ENCODE measurements around the gene RHBDL1. TPM values are rescaled to one million over a fixed set of nuclear protein-coding genes. Genes with fewer than 3 reads are reported as not detected.

Gene RHBDL1
- total and polyA plus RNA-seq, 4 donors = 4.1 to 19.1 (median 11.4) TPM

DNA sequence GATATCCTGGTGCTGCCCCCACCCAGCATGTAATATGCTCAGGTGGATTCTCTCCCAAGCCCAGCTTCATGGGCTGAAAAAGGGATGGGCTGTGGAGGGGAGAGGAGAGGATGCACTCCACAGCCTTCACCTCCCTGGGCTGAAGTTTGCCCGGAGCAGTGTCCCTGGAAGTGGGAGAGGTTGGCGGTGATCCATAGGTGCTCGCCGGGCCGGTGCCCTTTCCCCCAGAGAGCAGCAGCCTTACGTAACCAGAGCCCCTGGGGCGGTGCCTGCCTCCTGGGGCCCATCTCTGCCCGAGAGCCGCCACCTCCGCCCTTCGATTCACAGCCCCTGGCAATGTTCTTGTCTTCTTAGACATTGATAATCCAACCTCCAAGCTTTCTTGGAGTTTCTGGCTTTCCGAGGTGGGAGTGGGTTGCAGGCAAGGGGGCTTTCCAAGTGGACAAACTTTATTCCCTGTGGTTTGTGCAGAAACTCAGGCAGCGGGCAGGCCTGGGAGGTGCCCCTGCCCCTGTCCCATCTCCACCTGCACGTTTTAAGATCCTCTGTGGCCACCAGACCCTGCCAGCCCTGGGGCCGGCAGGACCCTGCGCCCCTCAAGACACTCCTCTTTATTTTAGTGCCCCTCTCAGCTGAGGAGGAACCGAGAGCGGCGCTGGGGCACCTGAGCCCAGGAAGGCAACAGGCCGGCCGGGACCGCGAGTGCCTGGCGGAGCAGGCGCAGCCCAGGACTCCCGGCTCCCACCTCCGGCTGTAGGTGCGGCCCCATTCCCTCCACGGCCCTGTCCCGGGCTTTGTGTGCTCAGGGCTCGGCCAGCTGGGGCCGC is 29.4 kb upstream of the RHBDL1 start:
- Histone ChIP-seq H3K9me3 (ENCODE audit: control insufficient read depth, insufficient read depth, low read length) (no peaks in the 10 kb centered on the region), H3K36me3 (ENCODE audit: control insufficient read depth, insufficient read depth, low read length) (peaks cover 55% of the 10 kb centered on the region), H3K27me3 (ENCODE audit: control insufficient read depth, insufficient read depth, low read length) (no peaks in the 10 kb centered on the region), H3K4me3 (ENCODE audit: low read depth, low read length) (no peak overlapping the region), H3K4me1 (ENCODE audit: control insufficient read depth, insufficient read depth, low read length) (peaks cover 56% of the 10 kb centered on the region), H3K27ac (ENCODE audit: low read depth, low read length) (no peak overlapping the region)
- no peak for DNase-seq (ENCODE audit: low read depth in 4 of 6, low spot score in 6 of 6)
- 79% methylated on average over 30 of the region's 32 CpGs for WGBS (ENCODE audit: insufficient coverage)

DNA sequence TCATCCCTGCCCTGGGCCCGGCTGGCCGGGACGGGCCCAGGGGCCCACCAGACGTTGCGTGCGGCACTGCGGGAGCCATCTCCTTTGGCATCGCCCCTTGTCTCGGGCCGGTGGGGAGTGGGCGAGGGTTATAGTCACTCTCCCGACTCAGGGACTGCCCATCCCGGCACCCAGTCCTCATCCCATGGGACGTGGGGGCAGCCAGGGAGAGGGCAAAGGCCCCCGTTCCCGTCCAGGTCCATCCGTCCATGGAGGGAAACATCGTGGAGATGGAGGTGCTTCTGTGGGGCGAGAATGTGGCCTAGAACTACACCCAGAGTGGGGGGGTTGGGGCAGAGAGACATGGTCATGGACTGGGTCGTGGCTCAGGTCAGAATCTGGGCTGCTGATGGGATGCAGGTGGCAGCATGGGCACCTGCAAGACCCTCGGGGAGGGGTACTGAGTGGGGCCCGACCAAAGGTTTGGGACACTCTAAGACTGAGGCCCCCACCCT is 28.7 kb upstream of the RHBDL1 start:
- no peak for DNase-seq (ENCODE audit: low read depth in 4 of 6, low spot score in 6 of 6)
- peaks cover 51% of the 10 kb centered on the region for H3K4me1 ChIP-seq (ENCODE audit: control insufficient read depth, insufficient read depth, low read length)
- no peaks in the 10 kb centered on the region for H3K27me3 ChIP-seq (ENCODE audit: control insufficient read depth, insufficient read depth, low read length)
- H3K36me3 ChIP-seq (ENCODE audit: control insufficient read depth, insufficient read depth, low read length) = peaks cover 62% of the 10 kb centered on the region
- no peaks in the 10 kb centered on the region for H3K9me3 ChIP-seq (ENCODE audit: control insufficient read depth, insufficient read depth, low read length)
- no peak overlapping the region for H3K4me3 ChIP-seq (ENCODE audit: low read depth, low read length)
- H3K27ac ChIP-seq (ENCODE audit: low read depth, low read length) = no peak overlapping the region
- 91% methylated on average over 21 of the region's 22 CpGs for WGBS (ENCODE audit: insufficient coverage)

DNA sequence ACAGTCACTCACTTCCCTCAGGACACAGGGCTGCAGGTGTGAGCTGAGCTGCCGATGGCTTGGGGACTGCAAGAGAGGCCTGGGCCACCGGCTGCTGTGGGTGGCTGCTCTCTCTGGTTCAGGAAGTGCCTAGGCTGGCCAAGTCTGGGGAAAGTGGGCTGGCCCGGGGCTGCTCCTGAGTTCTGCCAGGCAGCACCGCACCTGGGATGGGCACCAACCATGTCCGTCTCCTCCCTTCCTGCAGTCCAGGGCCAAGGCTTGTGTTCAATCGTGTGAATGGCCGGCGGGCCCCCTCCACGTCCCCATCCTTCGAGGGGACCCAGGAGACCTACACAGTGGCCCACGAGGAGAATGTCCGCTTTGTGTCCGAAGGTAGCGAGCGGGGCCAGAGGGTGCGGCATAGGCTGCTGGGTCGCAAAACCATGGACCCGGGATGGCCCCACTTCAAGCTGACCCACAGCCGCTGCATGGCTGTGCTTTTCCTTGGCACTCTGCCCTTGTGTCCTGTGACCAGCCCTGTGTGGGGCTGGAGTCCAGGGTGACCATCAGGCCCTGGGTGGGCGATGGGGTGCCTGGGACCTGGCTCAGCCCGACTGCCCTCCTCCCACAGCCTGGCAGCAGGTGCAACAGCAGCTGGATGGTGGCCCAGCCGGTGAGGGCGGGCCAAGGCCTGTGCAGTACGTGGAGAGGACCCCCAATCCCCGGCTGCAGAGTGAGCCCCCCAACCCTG is 28.1 kb upstream of the RHBDL1 start:
- 90% methylated on average over 23 of the region's 25 CpGs for WGBS (ENCODE audit: insufficient coverage)
- Histone ChIP-seq H3K27ac (ENCODE audit: low read depth, low read length) (no peak overlapping the region), H3K4me3 (ENCODE audit: low read depth, low read length) (no peak overlapping the region), H3K4me1 (ENCODE audit: control insufficient read depth, insufficient read depth, low read length) (peaks cover 51% of the 10 kb centered on the region), H3K27me3 (ENCODE audit: control insufficient read depth, insufficient read depth, low read length) (no peaks in the 10 kb centered on the region), H3K36me3 (ENCODE audit: control insufficient read depth, insufficient read depth, low read length) (peaks cover 68% of the 10 kb centered on the region), H3K9me3 (ENCODE audit: control insufficient read depth, insufficient read depth, low read length) (no peaks in the 10 kb centered on the region)
- no peak for DNase-seq (ENCODE audit: low read depth in 4 of 6, low spot score in 6 of 6)

DNA sequence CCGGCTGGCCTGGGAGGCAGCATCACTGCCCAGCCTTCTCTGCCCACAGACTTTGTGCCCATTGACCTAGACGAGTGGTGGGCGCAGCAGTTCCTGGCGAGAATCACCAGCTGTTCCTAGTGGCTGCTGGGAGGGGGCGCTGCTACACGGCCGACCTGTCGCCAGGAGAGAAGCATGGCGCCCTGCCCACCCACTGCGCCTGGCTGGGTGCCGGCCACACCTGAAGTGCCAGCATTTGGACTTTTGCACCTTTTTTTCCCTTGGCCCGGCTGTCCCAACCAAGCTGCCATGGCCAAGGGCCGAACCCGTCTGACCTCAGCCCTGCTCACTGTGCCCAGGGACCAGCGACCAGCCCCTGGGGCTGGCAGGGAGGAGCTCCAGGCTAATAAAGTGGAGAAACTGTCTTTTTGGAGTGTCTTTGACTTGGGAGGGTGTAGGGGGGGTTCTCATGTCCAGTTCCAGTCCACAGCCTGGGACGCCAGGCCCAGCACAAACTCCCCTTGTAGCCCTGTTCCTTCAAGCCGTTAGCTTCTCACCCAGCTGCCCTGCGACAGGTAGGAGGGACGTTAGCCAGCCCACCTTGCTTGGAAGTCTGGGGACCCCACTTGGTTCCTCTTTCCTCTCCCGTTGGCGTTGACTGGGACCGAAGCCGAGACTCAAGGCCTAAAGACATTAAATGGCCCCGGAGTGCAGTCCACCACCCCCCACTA is 27.2 kb upstream of the RHBDL1 start:
- Histone ChIP-seq H3K4me3 (ENCODE audit: low read depth, low read length) (peak overlapping the region; percentile 66), H3K27ac (ENCODE audit: low read depth, low read length) (peak overlapping the region; percentile 75), H3K4me1 (ENCODE audit: control insufficient read depth, insufficient read depth, low read length) (peaks cover 42% of the 10 kb centered on the region), H3K36me3 (ENCODE audit: control insufficient read depth, insufficient read depth, low read length) (peaks cover 77% of the 10 kb centered on the region), H3K27me3 (ENCODE audit: control insufficient read depth, insufficient read depth, low read length) (no peaks in the 10 kb centered on the region), H3K9me3 (ENCODE audit: control insufficient read depth, insufficient read depth, low read length) (no peaks in the 10 kb centered on the region)
- peak in 1 of 6 donors; percentile 11 for DNase-seq (ENCODE audit: low read depth in 4 of 6, low spot score in 6 of 6)
- 39% methylated on average over 22 of the region's 24 CpGs for WGBS (ENCODE audit: insufficient coverage)

DNA sequence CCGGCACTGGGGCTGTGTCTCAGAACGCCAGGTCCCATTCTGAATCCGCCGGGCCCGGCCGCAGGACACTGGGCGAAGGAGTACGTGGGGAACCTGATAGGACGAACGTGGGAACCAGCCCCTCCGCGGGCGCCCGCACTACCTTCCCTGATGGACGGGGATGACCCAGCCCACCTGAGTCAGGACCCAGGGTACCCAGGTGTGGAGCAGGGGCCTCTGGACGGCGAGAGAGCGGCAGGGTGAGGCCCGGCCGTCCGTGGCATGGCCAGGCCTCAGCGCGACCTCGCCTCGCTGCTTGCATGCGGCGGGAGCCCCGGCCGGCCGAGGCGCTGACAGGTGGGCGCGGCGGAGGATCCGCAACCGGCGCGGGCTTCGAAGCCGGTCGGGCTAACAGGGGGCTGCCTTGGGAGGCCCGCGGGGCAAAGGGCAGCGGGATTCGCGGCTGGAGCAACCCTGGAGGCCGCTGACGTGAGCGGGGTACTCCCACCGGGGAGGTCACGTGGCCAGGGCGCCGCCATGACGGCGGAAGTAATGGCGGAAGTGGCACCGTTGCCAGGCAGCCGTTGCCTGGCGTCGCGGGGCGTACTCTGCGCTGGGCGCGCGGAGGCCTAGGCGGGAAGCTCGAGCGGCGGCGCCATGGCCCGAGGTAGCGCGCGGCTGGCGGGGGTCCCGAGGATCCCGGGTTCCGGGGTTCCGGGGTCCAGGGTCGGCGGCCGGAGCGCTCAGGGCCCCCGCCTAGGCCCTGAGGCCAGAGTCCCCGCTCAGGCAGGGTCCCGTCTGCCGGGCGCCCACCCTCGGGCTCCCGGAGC is 26.5 kb upstream of the RHBDL1 start, which contains the start of gene WDR90:
Gene WDR90, plus strand, starts transcription at position 585 of the 809 bp plus-strand sequence. Its CDS starts 52 bp downstream, at position 637.
- peak; percentile 63 to 97 (median 85) for DNase-seq (ENCODE audit: low read depth in 4 of 6, low spot score in 6 of 6)
- H3K27me3 ChIP-seq (ENCODE audit: control insufficient read depth, insufficient read depth, low read length) = no peaks in the 10 kb centered on the region
- peaks cover 81% of the 10 kb centered on the region for H3K36me3 ChIP-seq (ENCODE audit: control insufficient read depth, insufficient read depth, low read length)
- WGBS (ENCODE audit: insufficient coverage) = under 1% methylated on average over 90 of the region's 91 CpGs
- no peaks in the 10 kb centered on the region for H3K9me3 ChIP-seq (ENCODE audit: control insufficient read depth, insufficient read depth, low read length)
- peak within 1 kb of the TSS; percentile 75 for H3K27ac ChIP-seq (ENCODE audit: low read depth, low read length)
- H3K4me3 ChIP-seq (ENCODE audit: low read depth, low read length) = peak within 1 kb of the TSS; percentile 66
- peaks cover 37% of the 10 kb centered on the region for H3K4me1 ChIP-seq (ENCODE audit: control insufficient read depth, insufficient read depth, low read length)

DNA sequence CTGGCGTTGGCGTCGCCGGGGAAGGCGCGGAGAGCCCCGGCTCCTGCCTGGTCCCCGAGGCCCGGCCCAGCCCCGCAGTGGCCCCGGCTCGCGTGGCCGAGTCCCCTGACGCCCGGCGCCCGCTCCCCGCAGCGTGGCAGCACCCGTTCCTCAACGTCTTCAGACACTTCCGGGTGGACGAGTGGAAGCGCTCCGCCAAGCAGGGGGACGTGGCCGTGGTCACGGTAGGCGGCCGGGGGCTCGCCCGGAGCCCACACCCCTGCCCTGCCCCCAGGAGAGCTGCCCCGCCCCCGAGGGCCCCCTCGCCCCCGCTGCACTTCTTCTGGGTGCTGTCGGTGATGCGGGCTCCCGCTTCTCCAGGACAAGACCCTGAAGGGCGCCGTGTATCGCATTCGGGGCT is 25.8 kb upstream of the RHBDL1 start:
- Histone ChIP-seq H3K9me3 (ENCODE audit: control insufficient read depth, insufficient read depth, low read length) (no peaks in the 10 kb centered on the region), H3K27me3 (ENCODE audit: control insufficient read depth, insufficient read depth, low read length) (no peaks in the 10 kb centered on the region), H3K27ac (ENCODE audit: low read depth, low read length) (no peak overlapping the region), H3K36me3 (ENCODE audit: control insufficient read depth, insufficient read depth, low read length) (peaks cover 82% of the 10 kb centered on the region), H3K4me3 (ENCODE audit: low read depth, low read length) (peak overlapping the region; percentile 66), H3K4me1 (ENCODE audit: control insufficient read depth, insufficient read depth, low read length) (peaks cover 37% of the 10 kb centered on the region)
- no peak for DNase-seq (ENCODE audit: low read depth in 4 of 6, low spot score in 6 of 6)
- WGBS (ENCODE audit: insufficient coverage) = 2% methylated on average over 44 of the region's 44 CpGs

DNA sequence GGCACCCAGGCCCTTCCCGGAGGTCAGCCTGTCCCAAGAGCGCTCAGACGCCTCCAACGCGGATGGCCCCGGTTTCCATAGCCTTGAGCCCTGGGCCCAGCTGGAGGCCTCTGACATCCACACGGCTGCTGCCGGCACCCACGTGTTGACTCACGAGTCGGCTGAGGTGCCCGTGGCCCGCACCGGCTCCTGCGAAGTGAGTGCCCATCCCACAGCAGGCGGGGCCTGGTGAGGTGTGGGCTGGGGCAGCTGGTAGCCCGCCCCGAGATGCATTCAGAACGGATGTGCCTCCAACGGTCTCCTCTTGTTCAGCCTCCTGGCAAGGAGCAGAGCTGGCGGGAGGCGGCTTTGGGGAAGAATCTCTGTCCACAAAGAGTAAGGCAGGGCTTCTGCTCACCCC is 23.6 kb upstream of the RHBDL1 start:
- no peak for DNase-seq (ENCODE audit: low read depth in 4 of 6, low spot score in 6 of 6)
- Histone ChIP-seq H3K36me3 (ENCODE audit: control insufficient read depth, insufficient read depth, low read length) (peaks cover 85% of the 10 kb centered on the region), H3K9me3 (ENCODE audit: control insufficient read depth, insufficient read depth, low read length) (no peaks in the 10 kb centered on the region), H3K27ac (ENCODE audit: low read depth, low read length) (no peak overlapping the region), H3K27me3 (ENCODE audit: control insufficient read depth, insufficient read depth, low read length) (no peaks in the 10 kb centered on the region), H3K4me1 (ENCODE audit: control insufficient read depth, insufficient read depth, low read length) (peaks cover 30% of the 10 kb centered on the region), H3K4me3 (ENCODE audit: low read depth, low read length) (no peak overlapping the region)
- WGBS (ENCODE audit: insufficient coverage) = 93% methylated on average over 22 of the region's 22 CpGs

DNA sequence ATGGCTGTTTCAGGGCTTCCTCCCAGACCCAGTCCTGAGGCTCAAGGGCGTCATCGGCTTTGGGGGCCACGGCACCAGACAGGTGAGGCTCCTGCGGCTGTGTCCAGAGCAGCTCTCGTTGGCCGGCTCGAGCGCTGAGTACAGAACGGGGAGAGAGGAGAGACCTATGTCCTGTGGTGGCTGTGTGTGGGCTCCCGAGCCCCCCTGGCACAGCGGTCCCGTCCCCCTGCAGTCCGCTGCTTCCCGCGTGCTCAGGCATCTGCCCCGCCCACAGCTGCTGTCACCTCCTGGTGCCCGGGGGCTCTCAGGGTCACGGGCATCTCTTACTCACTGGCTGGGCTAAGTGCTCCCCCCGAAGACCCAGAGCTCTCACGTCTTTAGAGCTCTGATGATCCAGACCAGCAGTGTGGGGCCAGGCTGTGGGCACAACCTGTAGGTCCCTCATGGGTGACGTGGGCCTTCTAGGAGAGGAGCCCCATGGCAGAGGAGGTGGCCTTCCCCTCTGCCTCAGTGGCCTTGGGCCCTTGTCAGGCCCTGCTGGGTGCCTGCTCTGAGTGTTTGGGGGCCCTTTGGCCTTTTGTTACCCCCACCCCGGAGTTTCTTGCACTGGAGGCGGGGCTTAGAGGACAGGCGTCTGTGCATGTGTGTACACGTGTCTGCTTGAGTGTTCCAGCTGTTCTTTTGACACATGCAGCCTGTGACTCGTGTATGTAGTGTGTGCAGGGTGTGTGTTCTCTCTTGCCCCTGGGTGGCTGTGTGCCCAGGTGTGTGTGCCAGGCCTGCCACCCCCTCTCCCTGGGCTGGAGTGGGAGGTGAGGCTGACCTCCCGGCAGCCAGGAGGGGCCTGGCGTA is 22.8 kb upstream of the RHBDL1 start:
- Histone ChIP-seq H3K4me1 (ENCODE audit: control insufficient read depth, insufficient read depth, low read length) (peaks cover 23% of the 10 kb centered on the region), H3K36me3 (ENCODE audit: control insufficient read depth, insufficient read depth, low read length) (peaks cover 85% of the 10 kb centered on the region), H3K4me3 (ENCODE audit: low read depth, low read length) (no peak overlapping the region), H3K9me3 (ENCODE audit: control insufficient read depth, insufficient read depth, low read length) (no peaks in the 10 kb centered on the region), H3K27me3 (ENCODE audit: control insufficient read depth, insufficient read depth, low read length) (no peaks in the 10 kb centered on the region), H3K27ac (ENCODE audit: low read depth, low read length) (no peak overlapping the region)
- WGBS (ENCODE audit: insufficient coverage) = 86% methylated on average over 28 of the region's 28 CpGs
- DNase-seq (ENCODE audit: low read depth in 4 of 6, low spot score in 6 of 6) = no peak
